GM12892 (cell line): ENCODE results near the gene PDILT.
"Not testable (repeated sequence)": the region's sequence is repeated elsewhere in the genome, so short reads cannot be mapped to it uniquely, and the experiment has no call there.

Experiments used
- DNase-seq: peaks from one replicate; pipeline ENCODE4 v3.0.0; 2011; ENCODE audit not compliant: insufficient read length
- FAIRE-seq: peaks from 2 replicates; lab custom pipeline; 2011; peaks lifted over from hg19 to GRCh38; lab: Jason Lieb, UNC
- POLR2A ChIP-seq: IDR thresholded peaks from 2 replicates; pipeline ENCODE4 v1.6.1; 2011; ENCODE audit warnings: low read depth, low read length, control low read depth
- POLR2AphosphoS5 ChIP-seq: IDR thresholded peaks from 2 replicates; pipeline ENCODE4 v1.6.1; 2011; ENCODE audit warnings: low read depth, low read length, control low read depth
- TAF1 ChIP-seq: IDR thresholded peaks from 2 replicates; pipeline ENCODE4 v1.6.1; 2011; ENCODE audit warnings: low read depth, mild to moderate bottlenecking, control low read depth, low read length, borderline replicate concordance

PDILT gene

GRCh38 chr16:20325005-20325404 lies 79.5 kb downstream of the PDILT start:
- FAIRE-seq (no peak), DNase-seq (no peak)
- TF ChIP-seq TAF1 (no peak), POLR2A (no peak), POLR2AphosphoS5 (no peak)

DNA sequence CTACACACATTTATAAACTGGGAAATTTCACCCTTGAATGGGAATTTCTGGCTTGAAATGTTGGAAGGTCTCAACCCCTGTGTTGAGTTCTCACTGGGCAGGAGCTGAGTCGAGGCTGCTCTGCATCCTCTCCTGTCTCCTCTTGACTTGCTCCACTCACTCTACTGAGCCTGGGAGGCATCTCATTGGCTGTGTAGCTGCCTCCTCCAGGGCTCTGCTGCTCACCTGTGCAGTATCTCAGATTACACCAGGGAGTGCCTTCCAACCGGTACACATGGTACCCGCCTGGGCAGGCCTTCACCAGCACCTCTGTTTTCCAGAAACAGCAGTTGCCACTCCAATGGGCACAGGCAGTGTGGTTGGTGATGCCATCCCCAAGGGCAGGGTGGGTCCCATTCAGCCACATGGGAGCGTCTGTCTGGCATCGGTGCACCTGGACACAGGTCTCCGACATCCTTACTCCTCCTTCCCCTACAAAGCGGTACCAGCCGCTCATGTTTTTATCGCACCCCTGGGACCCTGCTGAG lies 80.9 kb downstream of the PDILT start:
- FAIRE-seq, result no peak
- TF ChIP-seq POLR2AphosphoS5 (no peak), POLR2A (no peak), TAF1 (no peak)
- no peak for DNase-seq

DNA sequence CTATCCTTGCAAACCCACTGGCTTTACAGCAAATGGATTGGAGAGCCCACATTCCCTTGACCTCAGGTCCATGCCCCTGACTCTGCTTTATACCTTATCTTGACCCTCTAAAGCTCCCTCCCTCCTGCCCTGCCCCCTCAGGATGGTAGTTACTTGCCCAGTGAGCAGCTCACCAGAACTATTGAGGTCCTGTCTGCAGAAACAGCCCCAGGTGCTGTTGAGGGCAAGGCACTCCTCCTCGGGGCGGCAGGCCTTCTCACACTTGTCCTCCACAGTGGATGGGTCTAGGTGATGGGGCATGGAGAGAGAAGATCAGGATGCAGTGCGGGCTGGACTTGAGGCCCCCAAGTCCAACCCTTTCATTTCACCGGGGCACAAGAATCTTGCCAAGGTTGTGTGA lies 81.8 kb downstream of the PDILT start:
- no peak for TF ChIP-seq POLR2AphosphoS5
- TF ChIP-seq POLR2A, result no peak
- no peak for TF ChIP-seq TAF1
- FAIRE-seq (no peak), DNase-seq (no peak)

- no peak for FAIRE-seq
- TF ChIP-seq POLR2A (no peak), TAF1 (no peak)
Observed at GRCh38 chr16:20321671-20322070, 82.9 kb downstream of the PDILT start.

DNA sequence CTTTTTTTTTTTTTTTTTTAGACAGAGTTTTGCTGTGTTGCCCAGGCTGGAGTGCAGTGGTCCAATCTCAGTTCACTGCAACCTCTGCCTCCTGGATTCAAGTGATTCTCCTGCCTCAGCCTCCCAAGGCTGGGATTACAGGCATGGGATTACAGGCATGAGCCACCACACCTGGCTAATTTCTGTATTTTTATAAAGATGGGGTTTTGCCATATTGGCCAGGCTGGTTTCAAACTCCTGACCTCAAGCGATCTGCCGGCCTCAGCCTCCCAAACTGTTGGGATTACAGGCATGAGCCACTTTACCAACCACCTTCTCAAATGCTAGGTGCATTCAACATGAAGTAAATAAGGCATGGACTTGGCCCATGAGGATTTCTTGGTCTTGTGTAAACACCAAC lies 83.5 kb downstream of the PDILT start:
- not testable (repeated sequence) for FAIRE-seq, DNase-seq

More at GRCh38 chr16:20321671-20322070, 82.9 kb downstream of the PDILT start:
- DNase-seq, result no peak

DNA sequence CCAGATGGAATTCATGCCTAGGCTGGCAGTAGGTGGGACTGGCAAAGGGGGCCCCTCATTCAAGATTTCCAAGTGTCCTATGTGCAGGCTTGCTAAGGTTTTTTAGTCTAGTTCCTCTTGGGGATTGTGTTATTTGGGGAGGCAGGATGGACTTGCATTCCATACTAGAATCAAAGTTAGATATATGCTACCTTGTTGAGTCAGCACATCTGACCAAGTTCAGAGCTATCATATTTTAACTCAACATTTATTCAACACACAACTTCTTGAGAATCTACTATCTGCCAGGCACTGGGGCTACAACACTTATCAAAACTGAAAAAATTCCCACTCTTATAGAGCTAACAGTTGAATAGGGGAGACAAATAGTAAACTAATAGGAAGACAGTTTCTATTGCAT lies 83.9 kb downstream of the PDILT start:
- FAIRE-seq (no peak), DNase-seq (no peak)
- TF ChIP-seq POLR2A (no peak), POLR2AphosphoS5 (no peak), TAF1 (no peak)

DNA sequence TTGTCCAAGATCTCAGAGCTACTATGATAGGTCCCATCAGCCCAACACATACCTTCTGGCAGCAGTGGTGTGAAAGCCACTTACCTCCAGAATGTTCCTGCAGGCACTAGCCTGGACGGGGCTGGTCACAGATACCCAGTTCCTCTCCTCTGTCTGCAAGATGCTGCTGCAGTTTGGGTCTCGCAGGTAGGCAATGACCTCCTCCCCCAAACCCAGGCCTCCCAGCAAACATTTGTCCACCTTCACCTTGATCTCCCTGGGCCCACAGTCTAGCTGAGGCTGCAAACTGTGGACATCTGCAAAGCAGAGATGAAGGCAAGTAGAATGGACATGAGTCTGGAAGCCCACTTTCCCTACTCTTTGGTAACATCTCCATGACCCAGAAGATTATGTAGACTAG lies 84.4 kb downstream of the PDILT start:
- no peak for TF ChIP-seq POLR2A
- no peak for TF ChIP-seq POLR2AphosphoS5
- no peak for TF ChIP-seq TAF1
- no peak for DNase-seq
- no peak for FAIRE-seq

GRCh38 chr16:20319406-20319805 lies 85.1 kb downstream of the PDILT start:
- FAIRE-seq, result no peak
- TF ChIP-seq POLR2AphosphoS5 (no peak), POLR2A (no peak), TAF1 (no peak)
- no peak for DNase-seq

GRCh38 chr16:20318437-20318836 lies 86.1 kb downstream of the PDILT start:
- TF ChIP-seq TAF1 (no peak), POLR2AphosphoS5 (no peak), POLR2A (no peak)
- DNase-seq (no peak), FAIRE-seq (no peak)

DNA sequence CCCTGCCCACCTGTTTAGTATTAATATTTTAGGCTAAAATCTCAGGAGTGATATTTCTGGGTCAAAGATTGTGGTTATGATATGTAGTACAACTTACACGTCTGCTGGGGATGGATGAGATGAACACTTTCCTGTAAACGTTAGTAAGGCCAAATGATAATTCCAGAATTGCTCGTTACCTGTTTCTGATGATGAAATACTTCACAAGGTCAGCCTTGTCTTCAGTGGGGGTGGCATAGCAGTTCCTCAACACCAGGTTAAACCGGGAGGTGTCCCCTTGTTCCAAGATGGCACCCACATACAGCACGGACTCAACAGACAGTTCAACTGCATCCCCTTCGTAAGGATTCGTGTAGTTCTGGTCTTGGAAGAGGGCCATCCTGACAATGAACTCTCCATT lies 86.5 kb downstream of the PDILT start:
- DNase-seq (no peak), FAIRE-seq (no peak)
- no peak for TF ChIP-seq POLR2AphosphoS5
- no peak for TF ChIP-seq TAF1

- FAIRE-seq (no peak), DNase-seq (no peak)
- TF ChIP-seq POLR2AphosphoS5, result no peak
- TF ChIP-seq POLR2A, result no peak
- TF ChIP-seq TAF1, result no peak
Observed at GRCh38 chr16:20317117-20317516, 87.4 kb downstream of the PDILT start.

- TF ChIP-seq POLR2AphosphoS5 (no peak), TAF1 (no peak), POLR2A (no peak)
- no peak for FAIRE-seq
- DNase-seq, result no peak
Observed at GRCh38 chr16:20316715-20317114, 87.8 kb downstream of the PDILT start.

DNA sequence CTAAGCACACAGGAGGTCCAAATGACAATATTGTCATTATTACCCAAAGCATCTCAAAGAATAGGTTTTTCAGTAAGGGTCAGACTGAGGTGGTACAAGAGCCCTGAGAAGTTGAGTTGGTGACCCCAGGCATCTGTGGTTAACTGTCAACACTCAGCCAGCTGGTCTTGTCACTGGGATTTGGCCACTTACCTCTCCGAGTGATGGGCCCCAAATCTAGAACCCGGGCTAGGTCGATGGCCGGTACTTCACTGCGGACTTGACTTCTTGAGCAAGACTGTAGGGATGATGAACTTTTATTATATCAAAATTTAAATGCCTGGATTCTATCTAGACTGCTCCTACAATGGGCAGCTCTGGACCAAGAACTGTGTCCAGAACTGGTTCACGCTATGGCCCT lies 88.8 kb downstream of the PDILT start:
- TF ChIP-seq POLR2A (no peak), POLR2AphosphoS5 (no peak), TAF1 (no peak)
- FAIRE-seq, result no peak
- DNase-seq, result no peak

- DNase-seq (no peak), FAIRE-seq (no peak)
- TF ChIP-seq TAF1 (no peak), POLR2AphosphoS5 (no peak), POLR2A (no peak)
Observed at GRCh38 chr16:20314575-20314974, 90.0 kb downstream of the PDILT start.
